Karpas-422 (cell line): Measurements from ENCODE around the gene D2HGDH. TPM values are rescaled to one million over a fixed set of nuclear protein-coding genes. Genes with fewer than 3 reads are reported as not detected.
A peak's percentile ranks its signal among the peaks of the same experiment; 100 is the strongest.

Source experiments
- DNase-seq: peaks from one replicate; pipeline ENCODE4 v3.0.0-alpha.2; 2015
- H2AFZ ChIP-seq: fragments of 200-600 bp; sonication (generic); 2 replicates; pipeline ENCODE4 v1.6.1; 2014; ENCODE audit warnings: antibody characterized with exemption, low read length, mixed read lengths
- H3K27ac ChIP-seq: fragments of 200-600 bp; sonication (generic); 2 replicates; pipeline ENCODE4 v1.5.1; 2014; ENCODE audit warnings: mild to moderate bottlenecking, low read length, moderate library complexity
- H3K27me3 ChIP-seq: fragments of 200-600 bp; sonication (generic); 2 replicates; pipeline ENCODE4 v1.6.1; 2014; ENCODE audit warnings: low read length, mixed read lengths
- H3K36me3 ChIP-seq: fragments of 200-600 bp; sonication (generic); 2 replicates; pipeline ENCODE4 v1.6.1; 2014; ENCODE audit warnings: low read length, mixed read lengths; ENCODE audit not compliant: insufficient read depth
- H3K4me1 ChIP-seq: fragments of 200-600 bp; sonication (generic); 2 replicates; pipeline ENCODE4 v1.6.1; 2014; ENCODE audit warnings: mild to moderate bottlenecking, low read length, mixed read lengths
- H3K4me2 ChIP-seq: fragments of 200-600 bp; sonication (generic); 2 replicates; pipeline ENCODE4 v1.6.1; 2014; ENCODE audit warnings: low read length, low read depth, mild to moderate bottlenecking; ENCODE audit not compliant: poor library complexity, severe bottlenecking
- H3K4me3 ChIP-seq: fragments of 200-600 bp; sonication (generic); 2 replicates; pipeline ENCODE4 v1.5.1; 2014; ENCODE audit warnings: mild to moderate bottlenecking, antibody characterized with exemption, low read length, mixed read lengths
- H3K79me2 ChIP-seq: fragments of 200-600 bp; sonication (generic); 2 replicates; pipeline ENCODE4 v1.6.1; 2014; ENCODE audit warnings: mild to moderate bottlenecking, low read length, mixed read lengths
- H3K9ac ChIP-seq: fragments of 200-600 bp; sonication (generic); 2 replicates; pipeline ENCODE4 v1.6.0; 2014; ENCODE audit warnings: low read length
- H3K9me2 ChIP-seq: fragments of 200-600 bp; sonication (generic), shearing (Covaris generic); replicated peaks from 2 replicates; pipeline ENCODE4 v1.6.0; 2014; ENCODE audit warnings: mild to moderate bottlenecking, low read length, moderate library complexity; ENCODE audit not compliant: insufficient read depth
- H3K9me3 ChIP-seq: fragments of 300-700, 200-600 bp; sonication (generic); 2 replicates; pipeline ENCODE4 v1.6.1; 2014; ENCODE audit warnings: low read length, mixed read lengths
- H4K20me1 ChIP-seq: fragments of 200-600 bp; sonication (generic); 2 replicates; pipeline ENCODE4 v1.6.1; 2014; ENCODE audit warnings: mild to moderate bottlenecking, antibody characterized with exemption, low read length, low read depth; ENCODE audit not compliant: insufficient read depth
- total RNA-seq: library from RNA; depleted of rRNA; stranded (reverse); fragments of >200 nt; shearing (Covaris generic); gene quantifications from 2 replicates; pipeline ENCODE4 v1.2.3, GENCODE V29; 2014; ENCODE audit warnings: low replicate concordance

The D2HGDH gene
- total RNA-seq, 1 experiment from 2014 or later, result 21.2 TPM

DNA sequence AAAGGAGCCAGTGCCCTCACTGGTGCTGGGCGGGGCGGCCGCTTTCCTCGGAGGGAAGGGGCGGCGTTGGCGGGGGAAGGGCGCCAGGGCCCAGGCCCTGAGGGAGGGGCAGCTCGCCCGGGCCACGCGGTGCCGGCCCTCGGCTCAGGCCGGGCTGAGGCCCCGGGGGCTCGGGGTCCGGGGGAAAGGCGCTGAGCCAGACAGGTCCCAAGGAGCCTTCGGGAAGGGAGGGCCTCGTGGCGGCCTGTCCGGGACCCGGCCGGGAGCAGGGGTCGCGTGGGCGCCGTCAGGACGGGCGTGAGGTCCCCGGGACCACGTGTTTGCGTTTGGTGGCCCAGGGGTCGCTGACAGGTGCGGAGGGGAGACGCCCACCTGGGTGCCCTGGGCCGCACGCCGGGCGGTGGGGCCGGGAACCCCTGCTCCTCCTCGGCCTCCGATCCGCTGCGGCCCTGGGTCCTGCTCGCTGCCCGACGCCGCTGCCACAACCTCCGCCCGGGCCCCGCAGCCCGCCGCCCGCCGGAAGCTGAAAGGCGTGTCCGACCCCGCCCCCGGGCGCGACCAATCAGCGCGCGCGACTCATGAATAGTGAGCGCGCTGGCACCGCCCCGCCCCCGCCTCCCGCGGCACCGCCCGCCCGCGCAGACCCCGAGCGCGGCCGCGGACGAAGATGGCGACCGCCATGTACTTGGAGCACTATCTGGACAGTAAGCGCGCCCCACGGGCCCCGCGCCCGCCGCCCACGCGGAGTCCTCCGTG lies 32.9 kb upstream of the D2HGDH start, which contains the start of gene ING5:
ING5 (plus strand) TSS at position 641 of the 756 bp plus-strand sequence; CDS start at position 668, 27 bp downstream.
- H4K20me1 ChIP-seq, result peaks cover 7% of the 10 kb centered on the region
- H2AFZ ChIP-seq, result no peak within 1 kb of the TSS
- no peaks in the 10 kb centered on the region for H3K9me3 ChIP-seq
- no peaks in the 10 kb centered on the region for H3K27me3 ChIP-seq
- no peaks in the 10 kb centered on the region for H3K9me2 ChIP-seq
- peak within 1 kb of the TSS; percentile 94 for H3K9ac ChIP-seq
- peaks cover 22% of the 10 kb centered on the region for H3K4me1 ChIP-seq
- H3K4me2 ChIP-seq, result peak within 1 kb of the TSS; percentile 94
- peaks cover 14% of the 10 kb centered on the region for H3K36me3 ChIP-seq
- peak; percentile 98 for DNase-seq
- peak within 1 kb of the TSS; percentile 81 for H3K4me3 ChIP-seq
- peak within 1 kb of the TSS; percentile 81 for H3K27ac ChIP-seq
- H3K79me2 ChIP-seq, result peaks cover 30% of the 10 kb centered on the region

GRCh38 chr2:241702155-241703031 lies 32.0 kb upstream of the D2HGDH start:
- DNase-seq, result peak; percentile 94
- Histone ChIP-seq H3K79me2 (peaks cover 30% of the 10 kb centered on the region), H3K27me3 (no peaks in the 10 kb centered on the region), H2AFZ (no peak overlapping the region), H3K4me3 (peak overlapping the region; percentile 81), H3K9ac (peak overlapping the region; percentile 94), H3K9me2 (no peaks in the 10 kb centered on the region), H3K36me3 (peaks cover 14% of the 10 kb centered on the region), H3K4me2 (peak overlapping the region; percentile 94), H4K20me1 (peaks cover 7% of the 10 kb centered on the region), H3K27ac (no peak overlapping the region), H3K9me3 (no peaks in the 10 kb centered on the region), H3K4me1 (peaks cover 22% of the 10 kb centered on the region)

DNA sequence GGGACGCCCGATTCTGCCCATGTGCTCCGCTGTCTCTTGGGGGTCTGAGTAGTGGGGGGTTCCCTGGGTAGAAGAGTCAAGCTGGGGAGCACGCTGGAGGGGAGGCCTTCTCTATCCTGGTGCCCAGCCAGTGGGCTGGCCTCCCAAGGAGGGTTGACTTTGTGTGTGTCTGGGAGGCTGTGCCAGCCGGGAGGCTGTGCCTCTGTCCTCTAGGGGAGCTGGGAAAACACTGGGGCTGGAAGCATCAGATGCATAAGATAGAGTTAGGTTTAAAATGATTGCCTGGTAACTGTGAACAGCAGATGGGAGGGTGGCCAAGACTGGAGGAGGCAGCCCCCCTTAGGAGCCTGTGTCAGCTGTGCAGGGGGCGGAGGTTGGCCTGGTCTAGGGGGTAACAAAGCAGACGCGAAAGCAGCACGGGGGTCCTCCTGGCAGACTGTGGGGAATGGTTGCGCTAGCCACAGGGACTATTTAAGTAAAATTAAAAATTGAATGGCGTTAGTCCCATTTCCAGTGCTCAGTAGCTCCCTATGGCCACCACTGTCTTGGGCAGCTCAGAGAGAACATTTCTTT lies 31.3 kb upstream of the D2HGDH start:
- H4K20me1 ChIP-seq, result peaks cover 7% of the 10 kb centered on the region
- no peak overlapping the region for H2AFZ ChIP-seq
- H3K4me2 ChIP-seq, result peak overlapping the region; percentile 94
- DNase-seq, result no peak
- H3K9ac ChIP-seq, result peak overlapping the region; percentile 84
- peak overlapping the region; percentile 81 for H3K4me3 ChIP-seq
- no peaks in the 10 kb centered on the region for H3K9me3 ChIP-seq
- peaks cover 14% of the 10 kb centered on the region for H3K36me3 ChIP-seq
- H3K4me1 ChIP-seq, result peaks cover 22% of the 10 kb centered on the region
- H3K27me3 ChIP-seq, result no peaks in the 10 kb centered on the region
- H3K79me2 ChIP-seq, result peaks cover 30% of the 10 kb centered on the region
- H3K9me2 ChIP-seq, result no peaks in the 10 kb centered on the region
- H3K27ac ChIP-seq, result no peak overlapping the region

GRCh38 chr2:241706537-241706936 lies 27.9 kb upstream of the D2HGDH start:
- Histone ChIP-seq H3K4me3 (no peak overlapping the region), H3K27me3 (no peaks in the 10 kb centered on the region), H3K9me3 (no peaks in the 10 kb centered on the region), H3K27ac (no peak overlapping the region), H3K9me2 (no peaks in the 10 kb centered on the region), H3K4me2 (no peak overlapping the region), H4K20me1 (peaks cover 7% of the 10 kb centered on the region), H3K4me1 (peaks cover 13% of the 10 kb centered on the region), H3K9ac (no peak overlapping the region), H3K36me3 (peaks cover 19% of the 10 kb centered on the region), H2AFZ (no peak overlapping the region), H3K79me2 (peaks cover 23% of the 10 kb centered on the region)
- no peak for DNase-seq

DNA sequence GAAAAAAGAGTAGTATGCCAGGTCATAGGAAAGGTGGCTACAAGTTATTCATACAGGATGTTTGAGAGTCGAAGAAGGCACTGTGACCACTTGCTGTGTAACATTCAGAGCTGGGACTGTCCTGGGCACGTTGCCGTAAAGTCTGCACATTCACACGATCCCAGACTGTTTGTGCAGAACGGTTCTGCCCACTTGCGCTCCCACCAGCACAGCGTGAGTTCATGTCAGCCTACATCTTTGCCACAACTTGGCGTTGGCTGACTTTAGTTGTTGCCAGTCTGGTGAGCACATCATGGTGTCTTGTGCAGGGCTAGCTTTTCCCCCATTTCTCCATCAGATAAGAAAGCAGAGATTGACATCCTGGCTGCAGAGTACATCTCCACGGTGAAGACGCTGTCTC lies 25.6 kb upstream of the D2HGDH start:
- H2AFZ ChIP-seq, result no peak overlapping the region
- no peaks in the 10 kb centered on the region for H3K27me3 ChIP-seq
- H3K9ac ChIP-seq, result no peak overlapping the region
- DNase-seq, result no peak
- H3K36me3 ChIP-seq, result peaks cover 30% of the 10 kb centered on the region
- no peak overlapping the region for H3K4me3 ChIP-seq
- H3K27ac ChIP-seq, result no peak overlapping the region
- H3K4me2 ChIP-seq, result no peak overlapping the region
- H3K4me1 ChIP-seq, result peaks cover under 1% of the 10 kb centered on the region; the same call in 1 of the 2 replicates
- H3K79me2 ChIP-seq, result peaks cover 9% of the 10 kb centered on the region
- no peaks in the 10 kb centered on the region for H3K9me2 ChIP-seq
- no peaks in the 10 kb centered on the region for H3K9me3 ChIP-seq
- H4K20me1 ChIP-seq, result no peaks in the 10 kb centered on the region

DNA sequence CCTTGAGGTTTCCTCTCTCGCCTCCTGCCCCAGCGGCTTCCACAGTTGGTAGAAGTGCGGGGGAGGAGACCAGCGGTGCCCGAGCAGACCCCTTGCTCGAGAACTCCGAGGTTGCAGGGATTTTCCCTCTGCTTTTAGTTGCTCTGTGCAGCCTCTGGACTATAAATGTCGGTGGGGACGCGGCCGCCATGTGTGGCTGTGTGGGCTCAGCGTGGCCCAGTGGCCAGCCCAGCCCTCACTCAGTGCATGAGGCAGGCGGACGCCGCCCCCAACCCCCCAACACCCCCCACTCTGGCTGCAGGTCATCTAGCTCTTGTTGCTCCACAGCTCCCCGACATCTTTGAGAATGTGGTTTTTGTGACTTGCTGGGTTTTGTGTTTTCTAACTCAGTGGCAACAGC lies 15.3 kb upstream of the D2HGDH start:
- H3K9me3 ChIP-seq, result no peaks in the 10 kb centered on the region; the same call in 1 of the 2 replicates
- peaks cover 37% of the 10 kb centered on the region for H3K36me3 ChIP-seq
- DNase-seq, result no peak
- no peaks in the 10 kb centered on the region for H4K20me1 ChIP-seq
- H3K4me3 ChIP-seq, result no peak overlapping the region
- H2AFZ ChIP-seq, result no peak overlapping the region
- no peak overlapping the region for H3K27ac ChIP-seq
- no peak overlapping the region for H3K4me2 ChIP-seq
- H3K4me1 ChIP-seq, result no peaks in the 10 kb centered on the region
- no peaks in the 10 kb centered on the region for H3K27me3 ChIP-seq
- H3K9ac ChIP-seq, result no peak overlapping the region
- H3K9me2 ChIP-seq, result no peaks in the 10 kb centered on the region
- H3K79me2 ChIP-seq, result no peaks in the 10 kb centered on the region

DNA sequence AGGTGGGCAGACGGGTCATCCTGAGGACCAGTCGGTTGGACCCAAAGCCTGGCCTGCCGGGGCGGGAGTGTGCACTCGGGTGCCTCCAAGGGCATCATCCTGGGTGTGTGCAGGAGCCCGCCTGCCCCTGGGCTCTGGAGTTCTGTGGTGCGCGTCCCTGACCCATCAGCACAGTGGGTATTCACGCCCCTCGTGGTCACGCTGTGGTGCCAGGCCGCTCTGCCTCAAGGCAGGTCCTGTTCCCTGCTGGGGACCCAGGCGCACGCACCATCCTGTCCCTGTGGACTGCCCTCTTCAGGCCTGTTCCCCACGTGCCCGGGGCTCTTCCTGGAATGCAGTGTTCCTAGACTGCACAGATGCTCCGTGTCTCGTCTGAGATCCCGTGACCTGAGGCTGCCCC lies 14.3 kb upstream of the D2HGDH start:
- H3K36me3 ChIP-seq, result peaks cover 31% of the 10 kb centered on the region

DNA sequence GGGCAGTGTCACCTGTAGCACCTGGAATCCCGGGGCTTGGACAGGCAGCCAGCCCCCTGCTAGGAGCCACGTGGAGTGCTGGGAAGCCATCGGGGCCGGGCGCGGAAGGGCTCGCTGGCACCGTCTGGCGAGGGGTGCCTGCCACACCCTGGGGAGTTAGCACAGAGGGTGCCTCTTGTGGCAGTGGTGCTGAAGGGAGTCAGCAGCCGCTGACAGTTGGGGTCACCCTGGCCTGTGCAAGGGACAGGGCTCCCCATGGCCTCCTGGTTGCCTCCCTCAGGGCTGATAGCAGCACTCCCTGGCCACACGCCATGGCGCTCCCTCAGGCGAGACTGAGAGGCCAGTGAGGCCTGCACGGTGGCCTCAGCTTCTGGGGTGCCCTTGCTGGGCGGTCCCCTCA lies 13.9 kb upstream of the D2HGDH start:
- Histone ChIP-seq H3K9me3 (no peaks in the 10 kb centered on the region; the same call in 1 of the 2 replicates), H4K20me1 (no peaks in the 10 kb centered on the region), H3K4me1 (no peaks in the 10 kb centered on the region), H3K4me2 (no peak overlapping the region), H3K36me3 (peaks cover 31% of the 10 kb centered on the region), H3K9ac (no peak overlapping the region), H2AFZ (no peak overlapping the region), H3K79me2 (no peaks in the 10 kb centered on the region), H3K27ac (no peak overlapping the region), H3K27me3 (no peaks in the 10 kb centered on the region), H3K4me3 (no peak overlapping the region), H3K9me2 (no peaks in the 10 kb centered on the region)
- DNase-seq, result no peak

More for the DNA sequence above, 14.3 kb upstream of the D2HGDH start:
- no peak for DNase-seq
- Histone ChIP-seq H3K27me3 (no peaks in the 10 kb centered on the region), H3K27ac (no peak overlapping the region), H3K79me2 (no peaks in the 10 kb centered on the region), H3K9ac (no peak overlapping the region), H3K4me3 (no peak overlapping the region), H3K4me2 (no peak overlapping the region), H4K20me1 (no peaks in the 10 kb centered on the region), H3K4me1 (no peaks in the 10 kb centered on the region), H3K9me3 (no peaks in the 10 kb centered on the region; the same call in 1 of the 2 replicates), H2AFZ (no peak overlapping the region), H3K9me2 (no peaks in the 10 kb centered on the region)
